Fibroblast of pulmonary artery (primary cell): ENCODE data around the gene ACTMAP.
A peak's percentile ranks its signal among the peaks of the same experiment; 100 is the strongest.

ENCODE experiments used
- DNase-seq: peaks from one replicate; pipeline ENCODE4 v3.0.0-alpha.2; 2010; ENCODE audit warnings: low read depth
- H3K4me3 ChIP-seq: replicated peaks from 2 replicates; pipeline ENCODE4 v1.5.1; 2011; ENCODE audit warnings: low read depth, mild to moderate bottlenecking, control low read depth, low read length, moderate library complexity
- TF ChIP-seq, protein P1 (sequence below): IDR thresholded peaks from 2 replicates; pipeline ENCODE4 v1.5.1; 2011; ENCODE audit warnings: mild to moderate bottlenecking, control low read depth, low read length, inconsistent platforms; ENCODE audit errors: missing control alignments

The ACTMAP gene, protein sequence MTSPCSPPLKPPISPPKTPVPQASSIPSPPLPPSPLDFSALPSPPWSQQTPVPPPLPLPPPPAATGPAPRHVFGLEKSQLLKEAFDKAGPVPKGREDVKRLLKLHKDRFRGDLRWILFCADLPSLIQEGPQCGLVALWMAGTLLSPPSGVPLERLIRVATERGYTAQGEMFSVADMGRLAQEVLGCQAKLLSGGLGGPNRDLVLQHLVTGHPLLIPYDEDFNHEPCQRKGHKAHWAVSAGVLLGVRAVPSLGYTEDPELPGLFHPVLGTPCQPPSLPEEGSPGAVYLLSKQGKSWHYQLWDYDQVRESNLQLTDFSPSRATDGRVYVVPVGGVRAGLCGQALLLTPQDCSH

DNA sequence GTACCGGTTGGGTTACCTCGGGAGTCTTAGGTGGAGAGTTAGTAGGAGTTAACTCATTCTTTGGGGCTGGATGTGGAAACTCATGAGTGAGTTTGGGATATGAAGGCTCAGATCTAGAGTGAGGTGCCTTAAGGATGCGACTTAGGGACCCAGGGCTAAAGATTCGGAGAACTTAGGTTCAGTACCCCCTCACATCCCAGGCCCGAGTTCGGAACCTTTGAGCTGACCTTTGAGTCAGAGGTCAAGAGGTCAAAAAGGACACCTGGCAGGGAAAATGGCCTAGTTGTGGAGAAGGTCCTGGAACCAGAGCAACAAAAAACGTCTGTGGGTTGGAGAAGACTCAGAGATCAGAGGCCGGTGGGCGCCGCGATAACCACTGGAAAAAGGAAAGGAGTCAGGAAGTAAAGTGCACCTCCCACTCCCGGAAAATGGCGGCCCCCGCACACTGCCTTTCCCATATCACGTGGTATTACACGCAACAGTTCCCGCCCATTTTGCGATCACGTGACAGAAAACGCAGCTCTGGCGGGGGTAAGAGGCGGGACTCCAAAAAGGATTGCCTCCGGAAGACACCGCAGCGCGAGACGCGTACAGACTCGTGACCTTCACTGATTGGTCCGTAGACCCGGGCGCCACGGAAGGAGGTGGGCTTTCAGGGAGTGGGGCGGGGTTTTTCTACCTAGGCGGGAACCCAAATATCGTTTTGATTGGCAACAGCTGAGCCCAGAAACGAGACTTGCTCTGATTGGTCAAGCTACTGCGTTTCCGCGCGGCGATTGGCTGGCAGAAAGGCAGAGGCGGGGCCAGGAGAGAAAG is at the start of gene ACTMAP:
ACTMAP (minus strand) TSS at position 420 of the 816 bp plus-strand sequence. CDS start 674 bp downstream, outside the sequence.
- peak; percentile 100 for DNase-seq
- H3K4me3 ChIP-seq = peak within 1 kb of the TSS; percentile 98
- TF ChIP-seq, protein P1, sequence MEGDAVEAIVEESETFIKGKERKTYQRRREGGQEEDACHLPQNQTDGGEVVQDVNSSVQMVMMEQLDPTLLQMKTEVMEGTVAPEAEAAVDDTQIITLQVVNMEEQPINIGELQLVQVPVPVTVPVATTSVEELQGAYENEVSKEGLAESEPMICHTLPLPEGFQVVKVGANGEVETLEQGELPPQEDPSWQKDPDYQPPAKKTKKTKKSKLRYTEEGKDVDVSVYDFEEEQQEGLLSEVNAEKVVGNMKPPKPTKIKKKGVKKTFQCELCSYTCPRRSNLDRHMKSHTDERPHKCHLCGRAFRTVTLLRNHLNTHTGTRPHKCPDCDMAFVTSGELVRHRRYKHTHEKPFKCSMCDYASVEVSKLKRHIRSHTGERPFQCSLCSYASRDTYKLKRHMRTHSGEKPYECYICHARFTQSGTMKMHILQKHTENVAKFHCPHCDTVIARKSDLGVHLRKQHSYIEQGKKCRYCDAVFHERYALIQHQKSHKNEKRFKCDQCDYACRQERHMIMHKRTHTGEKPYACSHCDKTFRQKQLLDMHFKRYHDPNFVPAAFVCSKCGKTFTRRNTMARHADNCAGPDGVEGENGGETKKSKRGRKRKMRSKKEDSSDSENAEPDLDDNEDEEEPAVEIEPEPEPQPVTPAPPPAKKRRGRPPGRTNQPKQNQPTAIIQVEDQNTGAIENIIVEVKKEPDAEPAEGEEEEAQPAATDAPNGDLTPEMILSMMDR = no peak

DNA sequence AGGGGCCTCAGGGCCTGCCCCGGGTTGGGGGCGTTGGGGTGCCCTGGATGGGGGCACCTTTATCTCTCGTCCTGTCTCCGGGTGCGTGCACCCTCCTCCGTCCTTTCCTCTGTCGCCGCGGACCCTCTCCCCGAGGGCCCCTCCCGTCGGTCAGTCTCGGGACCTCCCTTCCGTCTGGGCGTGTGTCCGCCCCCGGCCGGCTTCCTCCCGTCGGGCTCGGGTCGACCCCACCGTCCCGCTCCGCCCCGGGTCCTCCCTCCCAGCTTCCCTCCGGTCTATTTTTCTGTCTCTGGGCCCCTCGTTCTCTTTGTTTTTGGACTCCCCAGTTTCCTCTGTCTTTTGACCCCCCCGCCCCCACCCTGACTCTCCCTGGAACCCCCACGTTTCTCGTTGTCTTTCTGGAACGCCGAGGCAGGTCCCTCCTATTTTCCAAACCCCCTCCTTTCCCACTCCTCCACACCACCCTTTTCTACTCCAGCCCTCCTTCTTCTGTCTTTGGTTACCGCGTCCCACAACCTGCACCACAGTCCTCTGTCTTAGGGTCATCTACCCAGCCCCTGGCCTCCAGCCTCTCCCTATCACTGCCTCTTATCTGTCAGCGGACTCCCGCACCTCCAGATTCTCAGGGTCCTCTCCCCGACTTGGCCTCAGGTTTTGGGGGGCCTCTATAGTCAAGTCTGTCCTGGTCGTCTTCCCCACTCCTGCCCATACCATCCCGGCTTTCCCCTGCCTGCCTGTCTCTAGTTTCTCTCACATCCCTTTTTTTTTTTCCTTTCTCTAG is 49.5 kb upstream of the ACTMAP start:
- TF ChIP-seq, protein P1 = no peak
- peak; percentile 53 for DNase-seq
- peak overlapping the region; percentile 86 for H3K4me3 ChIP-seq

DNA sequence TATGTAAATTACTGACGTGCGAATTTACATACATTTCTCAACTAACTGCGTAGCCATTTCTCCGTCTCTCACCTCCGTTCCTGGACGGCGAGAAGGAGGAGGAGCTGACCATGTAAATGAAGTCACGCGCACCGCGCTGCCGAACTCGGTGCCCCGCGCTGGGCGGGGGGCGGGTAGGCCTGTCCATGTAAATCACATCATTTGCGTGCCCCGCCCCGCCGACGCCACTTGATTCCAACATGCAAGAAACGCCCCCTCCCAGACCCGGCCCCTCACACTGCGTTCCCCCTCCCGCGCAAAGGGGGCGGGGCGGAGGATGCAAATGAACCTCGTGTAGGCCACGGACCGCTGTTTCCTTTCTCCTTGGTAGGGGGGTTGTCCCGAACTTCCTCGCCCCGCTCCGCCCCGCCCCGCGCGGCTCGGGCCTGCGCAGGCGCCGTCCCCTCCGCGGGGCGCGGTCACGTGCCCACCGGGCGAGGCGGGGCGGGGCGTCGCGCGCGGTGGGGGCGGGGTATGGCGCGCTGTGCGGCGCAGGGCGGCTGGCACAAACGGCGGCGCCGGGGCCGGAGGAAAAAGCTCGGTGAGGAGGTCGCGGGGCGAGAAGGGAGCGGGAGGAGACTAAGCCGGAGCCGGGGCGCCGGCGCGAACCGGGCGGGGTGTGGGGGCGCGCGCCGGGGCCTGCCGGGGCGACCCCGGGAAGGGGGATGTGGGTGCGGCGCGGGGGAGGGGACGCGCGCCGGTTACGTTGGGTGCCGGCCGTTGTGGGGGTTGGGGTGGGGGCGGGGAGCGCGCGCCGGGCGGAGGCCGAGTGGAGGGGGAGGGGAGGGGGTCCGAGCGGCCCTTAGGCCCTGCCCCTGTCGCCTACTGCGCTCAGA is 48.6 kb upstream of the ACTMAP start, which contains the start of gene EGLN2:
EGLN2 (plus strand) TSS at position 509 of the 875 bp plus-strand sequence. CDS start 1,382 bp downstream, outside the sequence.
- peak within 1 kb of the TSS; percentile 86 for H3K4me3 ChIP-seq
- TF ChIP-seq, protein P1 = no peak
- DNase-seq = peak; percentile 100

DNA sequence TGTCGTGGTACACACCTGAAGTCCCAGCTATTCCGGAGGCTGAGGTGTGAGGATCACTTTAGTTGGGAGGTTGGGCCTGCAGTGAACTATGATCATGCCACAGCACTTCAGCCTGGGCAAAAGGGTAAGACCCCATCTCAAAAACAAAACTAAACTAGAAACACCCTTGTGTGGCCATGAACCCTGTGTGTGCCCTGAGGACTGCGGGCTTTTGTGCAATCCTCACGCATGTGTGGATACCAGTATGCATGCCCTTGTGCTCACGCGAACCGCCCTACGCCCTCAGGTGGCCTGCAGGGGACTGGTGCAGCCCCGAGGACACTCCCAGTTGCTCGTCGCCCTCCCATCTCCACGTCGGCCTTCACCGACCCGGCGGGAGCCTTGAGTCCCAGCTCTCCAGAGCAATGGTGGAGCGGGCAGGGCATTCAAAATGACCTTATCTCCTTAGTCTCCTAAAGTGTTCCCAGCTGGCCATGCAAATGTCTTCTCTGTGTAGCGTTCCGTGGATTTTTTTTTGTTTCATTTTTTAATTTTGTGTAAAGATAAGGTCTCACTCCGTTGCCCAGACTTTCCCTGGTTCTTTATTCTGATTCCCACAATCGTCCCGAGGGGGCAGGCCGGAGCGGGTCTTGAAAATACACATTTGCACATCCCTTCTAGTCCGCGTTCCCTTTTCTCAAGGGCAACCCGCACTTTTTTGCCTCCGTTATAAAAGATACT is 47.8 kb upstream of the ACTMAP start:
- DNase-seq = peak; percentile 62
- TF ChIP-seq, protein P1 = peak; percentile 50
- peak overlapping the region; percentile 52 for H3K4me3 ChIP-seq

DNA sequence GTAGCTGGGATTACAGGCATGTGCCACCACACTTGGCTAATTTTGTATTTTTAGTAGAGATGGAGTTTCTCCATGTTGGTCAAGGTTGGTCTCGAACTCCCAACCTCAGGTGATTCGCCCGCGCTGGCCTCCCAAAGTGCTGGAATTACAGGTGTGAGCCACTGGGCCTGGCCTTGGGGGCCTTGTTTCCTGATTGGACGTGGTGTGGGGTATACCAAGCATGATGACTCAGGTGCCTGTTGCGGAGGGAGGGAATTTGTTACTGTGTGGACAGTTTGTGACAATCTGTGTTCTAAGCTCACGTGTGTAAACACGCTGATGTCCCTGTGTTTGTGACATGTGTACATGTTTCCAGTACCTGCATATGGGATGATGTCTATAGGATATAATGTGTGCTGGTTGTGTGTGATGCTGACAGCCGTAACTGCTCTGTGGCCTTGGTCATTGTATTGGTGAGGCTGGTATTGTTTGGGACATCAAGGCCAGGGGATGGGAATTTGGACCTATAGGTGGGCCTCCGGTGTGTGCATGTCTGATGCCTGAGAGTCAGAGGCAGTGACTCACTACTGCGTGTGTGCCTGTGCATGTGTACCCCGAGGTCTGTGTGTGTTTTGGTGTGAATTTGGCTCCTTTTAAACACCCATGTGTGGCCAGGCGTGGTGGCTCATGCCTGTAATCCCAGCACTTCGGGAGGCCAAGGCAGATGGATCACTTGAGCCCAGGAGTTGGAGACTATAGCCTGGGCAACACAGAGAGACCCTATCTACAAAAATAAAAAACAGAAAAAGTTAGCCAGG is 47.1 kb upstream of the ACTMAP start:
- TF ChIP-seq, protein P1 = no peak
- no peak for DNase-seq
- H3K4me3 ChIP-seq = no peak overlapping the region
